Fibroblast of the aortic adventitia (primary cell): ENCODE results near the gene CEP126. TPM values are rescaled to one million over a fixed set of nuclear protein-coding genes. Genes with fewer than 3 reads are reported as not detected.
A peak's percentile ranks its signal among the peaks of the same experiment; 100 is the strongest.
"Not testable (repeated sequence)": the region's sequence is repeated elsewhere in the genome, so short reads cannot be mapped to it uniquely, and the experiment has no call there.

ENCODE experiments used
- DNase-seq: peaks from one replicate; pipeline ENCODE4 v3.0.0-alpha.2; 2010; ENCODE audit warnings: low read depth
- H3K4me3 ChIP-seq: 2 replicates; pipeline ENCODE4 v1.5.1; 2011; ENCODE audit warnings: low read depth, mild to moderate bottlenecking, control low read depth, low read length, moderate library complexity
- total RNA-seq: library from RNA; depleted of rRNA; stranded (reverse); fragments of >200 nt; gene quantifications from 2 replicates; pipeline ENCODE4 v1.2.3, GENCODE V29; 2012; ENCODE audit warnings: low replicate concordance
- TF ChIP-seq, protein P1 (sequence below): IDR thresholded peaks from 2 replicates; pipeline ENCODE4 v1.5.1; 2011; ENCODE audit warnings: mild to moderate bottlenecking, low read length, control low read depth, inconsistent platforms; ENCODE audit not compliant: insufficient read depth

CEP126 gene
- total RNA-seq, 1 donor = 3.9 TPM

DNA sequence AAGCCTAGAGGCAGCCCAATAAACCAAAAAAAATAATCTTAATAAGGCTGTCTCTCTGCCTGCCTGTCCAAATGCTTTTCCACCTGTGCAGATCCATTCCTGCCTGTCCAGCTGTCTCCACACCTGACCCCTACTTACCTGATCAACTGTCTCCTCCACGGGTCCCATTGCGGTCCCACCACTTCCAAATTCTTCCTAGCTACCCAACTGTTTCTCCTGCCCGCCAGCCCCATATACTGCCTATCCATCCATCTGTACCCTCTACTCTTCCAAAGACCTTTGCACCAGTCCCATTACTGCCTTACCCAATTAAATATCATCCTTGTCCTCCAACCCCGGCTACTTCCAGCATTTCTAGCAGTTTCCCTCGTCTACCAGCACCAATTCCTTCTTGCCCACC is 40.9 kb downstream of the CEP126 start:
- TF ChIP-seq, protein P1, sequence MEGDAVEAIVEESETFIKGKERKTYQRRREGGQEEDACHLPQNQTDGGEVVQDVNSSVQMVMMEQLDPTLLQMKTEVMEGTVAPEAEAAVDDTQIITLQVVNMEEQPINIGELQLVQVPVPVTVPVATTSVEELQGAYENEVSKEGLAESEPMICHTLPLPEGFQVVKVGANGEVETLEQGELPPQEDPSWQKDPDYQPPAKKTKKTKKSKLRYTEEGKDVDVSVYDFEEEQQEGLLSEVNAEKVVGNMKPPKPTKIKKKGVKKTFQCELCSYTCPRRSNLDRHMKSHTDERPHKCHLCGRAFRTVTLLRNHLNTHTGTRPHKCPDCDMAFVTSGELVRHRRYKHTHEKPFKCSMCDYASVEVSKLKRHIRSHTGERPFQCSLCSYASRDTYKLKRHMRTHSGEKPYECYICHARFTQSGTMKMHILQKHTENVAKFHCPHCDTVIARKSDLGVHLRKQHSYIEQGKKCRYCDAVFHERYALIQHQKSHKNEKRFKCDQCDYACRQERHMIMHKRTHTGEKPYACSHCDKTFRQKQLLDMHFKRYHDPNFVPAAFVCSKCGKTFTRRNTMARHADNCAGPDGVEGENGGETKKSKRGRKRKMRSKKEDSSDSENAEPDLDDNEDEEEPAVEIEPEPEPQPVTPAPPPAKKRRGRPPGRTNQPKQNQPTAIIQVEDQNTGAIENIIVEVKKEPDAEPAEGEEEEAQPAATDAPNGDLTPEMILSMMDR = no peak
- H3K4me3 ChIP-seq = no peak overlapping the region
- DNase-seq = no peak

DNA sequence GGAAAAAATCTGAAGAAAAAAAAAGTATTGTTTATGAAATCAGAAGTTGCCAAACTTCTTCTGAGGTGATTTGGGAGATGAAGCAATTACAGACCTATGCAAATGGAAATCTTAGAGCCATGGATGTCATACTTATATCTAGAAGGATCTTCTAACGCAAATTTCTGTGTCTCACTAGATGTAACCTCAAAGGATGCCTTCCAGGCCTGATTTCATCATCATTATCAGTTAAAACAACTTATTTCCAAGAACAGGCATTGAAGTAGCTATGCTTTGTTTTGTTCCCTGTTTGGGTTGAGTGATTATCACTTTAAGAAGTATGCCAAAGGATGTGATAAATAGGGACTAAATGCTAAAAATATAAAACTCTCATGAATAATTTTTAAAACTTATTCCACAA is 45.4 kb downstream of the CEP126 start:
- H3K4me3 ChIP-seq = no peak overlapping the region
- DNase-seq = peak; percentile 1
- TF ChIP-seq, protein P1 = no peak

DNA sequence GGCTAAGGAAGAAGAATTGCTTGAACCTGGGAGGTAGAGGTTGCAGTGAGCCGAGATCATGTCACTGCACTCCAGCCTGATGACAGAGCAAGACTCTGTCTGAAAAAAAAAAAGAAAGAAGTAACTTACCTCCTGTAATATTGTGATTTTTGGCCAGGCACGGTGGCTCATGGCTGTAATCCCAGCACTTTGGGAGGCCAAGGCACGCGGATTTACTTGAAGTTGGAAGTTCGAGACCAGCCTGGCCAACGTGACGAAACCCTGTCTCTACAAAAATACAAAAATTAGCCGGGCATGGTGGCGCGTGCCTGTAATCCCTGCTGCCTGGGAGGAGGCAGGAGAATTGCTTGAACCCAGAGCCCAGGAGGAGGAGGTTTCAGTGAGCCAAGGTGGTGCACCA is 49.4 kb downstream of the CEP126 start:
- H3K4me3 ChIP-seq, DNase-seq: not testable (repeated sequence)

DNA sequence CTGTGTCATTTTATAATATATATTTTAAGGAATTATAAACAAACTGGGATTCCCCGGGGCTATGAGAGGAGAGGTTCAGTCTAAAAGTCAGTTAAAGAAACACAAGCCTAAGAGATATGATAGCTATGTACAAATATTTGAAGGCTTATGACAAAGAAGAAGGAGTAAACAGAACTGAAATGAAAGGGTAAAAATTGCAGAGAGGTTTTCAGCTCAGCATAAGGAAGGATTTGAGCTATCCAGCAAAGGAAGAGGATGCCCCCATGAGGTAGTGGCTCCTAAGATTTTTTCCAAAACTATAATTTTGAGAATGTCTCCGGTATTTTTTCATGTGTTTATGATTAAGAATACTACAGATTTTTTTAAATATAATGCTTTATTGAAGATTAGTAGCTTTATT is 59.4 kb downstream of the CEP126 start:
- peak; percentile 32 for DNase-seq
- TF ChIP-seq, protein P1 = peak; percentile 41
- H3K4me3 ChIP-seq = no peak overlapping the region

DNA sequence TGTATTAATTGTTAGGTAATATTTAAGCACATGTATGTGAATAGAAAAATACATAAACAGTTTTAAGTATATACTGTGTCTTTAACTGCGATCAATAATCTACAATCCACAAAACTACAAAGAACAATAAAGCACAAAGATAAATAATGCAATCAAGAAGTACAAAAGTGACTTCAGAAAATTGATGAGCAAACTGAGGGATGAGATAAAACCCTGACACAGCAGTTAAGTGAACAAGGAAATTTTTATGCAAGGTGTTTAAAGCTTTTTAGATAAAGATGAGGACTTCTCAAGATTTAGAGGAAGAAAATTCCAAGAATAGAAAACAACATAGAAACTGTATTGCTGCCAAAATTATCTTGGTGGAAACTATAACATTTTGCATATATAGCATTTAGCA is 60.0 kb downstream of the CEP126 start:
- no peak overlapping the region for H3K4me3 ChIP-seq
- TF ChIP-seq, protein P1 = no peak
- no peak for DNase-seq

DNA sequence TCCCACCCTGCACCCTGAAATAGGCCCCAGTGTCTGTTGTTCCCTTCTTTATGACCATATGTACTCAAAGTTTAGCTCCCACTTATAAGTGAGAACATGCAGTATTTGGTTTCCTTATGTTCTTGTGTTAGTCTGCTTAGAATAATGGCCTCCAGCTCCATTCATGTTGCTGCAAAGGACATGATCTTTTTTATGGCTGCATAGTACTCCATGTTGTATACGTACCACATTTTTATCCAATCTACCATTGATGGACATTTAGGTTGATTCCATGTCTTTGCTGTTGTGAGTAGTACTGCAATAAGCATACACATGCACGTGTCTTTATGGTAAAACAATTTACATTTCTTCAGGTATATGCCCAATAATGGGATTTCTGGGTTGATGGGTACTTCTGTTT is 60.9 kb downstream of the CEP126 start:
- TF ChIP-seq, protein P1 = no peak
- no peak for DNase-seq
- no peak overlapping the region for H3K4me3 ChIP-seq

DNA sequence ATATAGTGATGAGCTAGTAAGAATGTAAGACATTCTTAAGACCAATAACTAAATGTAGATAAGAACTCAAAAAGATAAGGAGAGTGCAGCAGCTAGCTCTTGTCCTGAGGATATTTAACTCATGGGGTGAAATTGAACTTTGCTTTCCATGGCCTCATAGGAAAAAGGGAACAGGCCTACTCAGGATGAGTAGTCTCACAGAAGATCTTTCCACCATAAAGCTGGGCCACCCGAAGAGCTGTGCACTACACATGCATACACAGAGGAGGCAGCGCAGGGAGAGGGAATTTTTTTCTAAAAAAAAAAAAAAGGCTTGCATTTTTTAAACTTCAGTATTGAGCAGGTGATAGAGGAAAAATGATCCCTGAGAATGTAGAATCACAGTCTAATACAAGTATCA is 72.6 kb downstream of the CEP126 start:
- H3K4me3 ChIP-seq = no peak overlapping the region
- TF ChIP-seq, protein P1 = no peak
- no peak for DNase-seq
